ENCODE measurements around the gene NFYC.
"Not testable (repeated sequence)": the region's sequence is repeated elsewhere in the genome, so short reads cannot be mapped to it uniquely, and the experiment has no call there.

NFYC gene

GRCh38 chr1:40699787-40700186 lies 8.3 kb downstream of the NFYC start:
- TF ChIP-seq CTCF (conservative IDR thresholded peaks at IDR 0.05) = no peak
- H3K27ac ChIP-seq = no peak overlapping the region

GRCh38 chr1:40701684-40702083 lies 10.2 kb downstream of the NFYC start:
- no peak for TF ChIP-seq CTCF (conservative IDR thresholded peaks at IDR 0.05)
- H3K27ac ChIP-seq = no peak overlapping the region

GRCh38 chr1:40702810-40703209 lies 11.3 kb downstream of the NFYC start:
- not testable (repeated sequence) for H3K27ac ChIP-seq

GRCh38 chr1:40703316-40703715 lies 11.8 kb downstream of the NFYC start:
- H3K27ac ChIP-seq = no peak overlapping the region
- TF ChIP-seq CTCF (conservative IDR thresholded peaks at IDR 0.05) = no peak

- H3K27ac ChIP-seq = no peak overlapping the region
- TF ChIP-seq CTCF (conservative IDR thresholded peaks at IDR 0.05) = no peak
These were observed 13.6 kb downstream of the NFYC start for GRCh38 chr1:40704817-40705733.

GRCh38 chr1:40706626-40707025 lies 15.1 kb downstream of the NFYC start:
- H3K27ac ChIP-seq = no peak overlapping the region
- TF ChIP-seq CTCF (conservative IDR thresholded peaks at IDR 0.05) = no peak

GRCh38 chr1:40708750-40709099 lies 17.2 kb downstream of the NFYC start:
- TF ChIP-seq CTCF (conservative IDR thresholded peaks at IDR 0.05) = no peak
- H3K27ac ChIP-seq = no peak overlapping the region

GRCh38 chr1:40709100-40709801 lies 17.7 kb downstream of the NFYC start:
- TF ChIP-seq CTCF (conservative IDR thresholded peaks at IDR 0.05) = no peak
- no peak overlapping the region for H3K27ac ChIP-seq
